ENCODE data around the gene DNAAF5. TPM values are rescaled to one million over a fixed set of nuclear protein-coding genes. Genes with fewer than 3 reads are reported as not detected.

Gene DNAAF5
- 15.5 and 15.9 TPM in 2 replicates for total RNA-seq

GRCh38 chr7:726084-726853, at the start of gene DNAAF5:
DNAAF5 (plus strand) TSS chr7:726699; CDS start chr7:726721, 22 bp downstream.

GRCh38 chr7:727104-727805, 756 bp downstream of the DNAAF5 start, which contains the start of gene PRKAR1B:
PRKAR1B (minus strand) TSS chr7:727281; CDS start chr7:711505, 15,776 bp downstream.

GRCh38 chr7:832167-832967, 105.9 kb downstream of the DNAAF5 start, which contains the start of gene SUN1:
SUN1 (plus strand) TSS chr7:832476; CDS start chr7:832525, 49 bp downstream.

Other genes with a start within 250 kb of the DNAAF5 start
- 76.7 and 91.9 TPM in 2 replicates for gene PDGFA, start 206.9 kb upstream of the DNAAF5 start, total RNA-seq
- gene PRKAR1B, start 582 bp downstream of the DNAAF5 start, total RNA-seq, result 14.6 and 20.5 TPM in 2 replicates
- gene SUN1, start 105.8 kb downstream of the DNAAF5 start, total RNA-seq, result 96.5 and 148 TPM in 2 replicates
- gene GET4, start 149.9 kb downstream of the DNAAF5 start, total RNA-seq, result 31.0 and 33.1 TPM in 2 replicates
- 0.91 and 1.6 TPM in 2 replicates for gene ADAP1, start 228.0 kb downstream of the DNAAF5 start, total RNA-seq
- 8.4 and 9.1 TPM in 2 replicates for gene COX19, start 248.8 kb downstream of the DNAAF5 start, total RNA-seq

Measured in epithelial cell of umbilical artery (primary cell).